K562 (cell line): ENCODE measurements around the gene NTRK2. TPM values are rescaled to one million over a fixed set of nuclear protein-coding genes. Genes with fewer than 3 reads are reported as not detected.

Experiments
- ATAC-seq: fragments of 200-7000 bp; cut with Tn5 transposase; 3 replicates; pipeline ENCODE4 v1.9.1; 2020; ENCODE audit warnings: moderate library complexity
- BruUV-seq: library from RNA; stranded (reverse); fragments of 400-500 nt; replicated peaks from 2 replicates; lab custom pipeline; 2021; lab: Mats Ljungman, UMichigan
- CTCF ChIA-PET: fragments of 300-600 bp; formaldehyde crosslinking; extraction: SDS; loops from one replicate; lab custom pipeline; 2021; ENCODE audit warnings: low intra/inter-chr PET ratio; lab: Yijun Ruan, JAX
- POLR2A ChIA-PET: fragments of 300-600, 350-650 bp; sonication (Branson Sonifier 250); formaldehyde crosslinking; extraction: SDS; loops from one replicate; lab custom pipeline; 2021; ENCODE audit warnings: antibody characterized with exemption, inconsistent platforms; lab: Yijun Ruan, JAX
- DNase-seq, 4 experiments: peaks; one replicate each; pipeline versions ENCODE4 v3.0.0 to v3.0.0-alpha.2; 2011 to 2018; ENCODE audit warnings: low spot score in 3 of 4, mixed read lengths in 3 of 4; ENCODE audit errors: extremely low read depth in 1 of 4
- FAIRE-seq: peaks from 2 replicates; lab custom pipeline; 2011; peaks lifted over from hg19 to GRCh38; lab: Jason Lieb, UNC
- H2AFZ ChIP-seq: 2 replicates; pipeline ENCODE4 v1.6.0; 2011; ENCODE audit warnings: low read depth, low read length, control low read depth, inconsistent platforms
- H3K27ac ChIP-seq: fragments of 200-600 bp; 3 replicates; pipeline ENCODE4 v1.8.0; 2011; ENCODE audit warnings: low read depth, mild to moderate bottlenecking, control low read depth, inconsistent platforms, low read length, moderate library complexity, mixed read lengths; ENCODE audit errors: extremely low read depth
- H3K27me3 ChIP-seq, 2 experiments: fragments of 300-600 bp in 1 of 2; 2 replicates in 1 of 2; 3 replicates in 1 of 2; pipeline versions ENCODE4 v1.6.0 to v1.8.0; 2011; ENCODE audit warnings: inconsistent platforms in 2 of 2, low read length in 2 of 2, mild to moderate bottlenecking in 1 of 2, mixed read lengths in 1 of 2, moderate library complexity in 1 of 2; ENCODE audit not compliant: control insufficient read depth in 2 of 2, insufficient read depth in 2 of 2
- H3K36me3 ChIP-seq: fragments of 300-600 bp; 3 replicates; pipeline ENCODE4 v1.8.0; 2011; ENCODE audit warnings: mild to moderate bottlenecking, low read length, inconsistent platforms; ENCODE audit not compliant: control insufficient read depth, insufficient read depth
- H3K4me1 ChIP-seq, 2 experiments: fragments of 200-600 bp in 1 of 2; replicated peaks in 1 of 2; 2 replicates in 1 of 2; 3 replicates in 1 of 2; pipeline versions ENCODE4 v1.5.1 to v1.8.0; 2011; ENCODE audit warnings: inconsistent platforms in 2 of 2, low read length in 2 of 2, mild to moderate bottlenecking in 1 of 2, mixed read lengths in 1 of 2, moderate library complexity in 1 of 2; ENCODE audit not compliant: control insufficient read depth in 2 of 2, insufficient read depth in 2 of 2
- H3K4me2 ChIP-seq: 2 replicates; pipeline ENCODE4 v1.6.1; 2011; ENCODE audit warnings: low read length, control low read depth, inconsistent platforms, mixed read lengths; ENCODE audit not compliant: insufficient read depth
- H3K4me3 ChIP-seq: fragments of 200-600 bp; sonication (generic), shearing (Covaris generic); 2 replicates; pipeline ENCODE4 v1.5.1; 2016; ENCODE audit warnings: control low read depth, inconsistent platforms
- H3K79me2 ChIP-seq: fragments of 200-600 bp; 3 replicates; pipeline ENCODE4 v1.8.0; 2011; ENCODE audit warnings: low read length, inconsistent platforms; ENCODE audit not compliant: control insufficient read depth, insufficient read depth
- H3K9ac ChIP-seq, 2 experiments: 2 replicates each; pipeline versions ENCODE4 v1.6.0 to v1.6.1; 2011; ENCODE audit warnings: low read depth in 2 of 2, low read length in 2 of 2, control low read depth in 1 of 2, inconsistent platforms in 1 of 2, mild to moderate bottlenecking in 1 of 2, mixed read lengths in 1 of 2; ENCODE audit not compliant: insufficient read depth in 1 of 2
- H3K9me1 ChIP-seq: one replicate; pipeline ENCODE4 v1.6.0; 2011; ENCODE audit warnings: inconsistent platforms, mild to moderate bottlenecking, low read length, moderate library complexity; ENCODE audit not compliant: control insufficient read depth, insufficient read depth
- H3K9me3 ChIP-seq: replicated peaks from 2 replicates; pipeline ENCODE4 v1.5.1; 2011; ENCODE audit warnings: low read depth, low read length, inconsistent platforms; ENCODE audit not compliant: control insufficient read depth, insufficient read depth
- H4K20me1 ChIP-seq: replicated peaks from 2 replicates; pipeline ENCODE4 v1.6.1; 2011; ENCODE audit warnings: low read length, inconsistent platforms, mixed read lengths; ENCODE audit not compliant: control insufficient read depth, insufficient read depth
- CCAR2 ChIP-seq: fragments of 200-400 bp; formaldehyde crosslinking; IDR thresholded peaks from 2 replicates; pipeline ENCODE4 v1.6.1; 2017; ENCODE audit warnings: mild to moderate bottlenecking, low read depth, low read length
- CUX1 ChIP-seq: fragments of 200-800 bp; sonication (Bioruptor generic); IDR thresholded peaks from 2 replicates; pipeline ENCODE4 v1.6.1; 2016; ENCODE audit warnings: missing genetic modification characterization, missing compliant biosample characterization
- FOS ChIP-seq: IDR thresholded peaks from 3 replicates; pipeline ENCODE4 v1.6.1; 2011; ENCODE audit not compliant: insufficient read length; ENCODE audit errors: extremely low read depth
- JUND ChIP-seq, 2 experiments: IDR thresholded peaks; 2 replicates in 1 of 2; 3 replicates in 1 of 2; pipeline ENCODE4 v1.6.1; 2011; ENCODE audit warnings: borderline replicate concordance in 2 of 2, low read depth in 2 of 2, low read length in 2 of 2, improper control_type of control experiment in 1 of 2, missing biosample characterization in 1 of 2, missing genetic modification characterization in 1 of 2, missing genetic modification reagents in 1 of 2
- KLF6 ChIP-seq: fragments of 250-450 bp; sonication (Bioruptor Pico); IDR thresholded peaks from 2 replicates; pipeline ENCODE4 v1.4.0; 2020; ENCODE audit warnings: mild to moderate bottlenecking, moderate library complexity, borderline replicate concordance
- RAD51 ChIP-seq: fragments of 450-650 bp; IDR thresholded peaks from 2 replicates; pipeline ENCODE4 v1.7.1; 2016; ENCODE audit warnings: low read depth, mild to moderate bottlenecking, borderline replicate concordance
- STAG1 ChIP-seq: sonication (generic); formaldehyde crosslinking; IDR thresholded peaks from 2 replicates; pipeline ENCODE4 v1.5.0; 2020; ENCODE audit warnings: missing genetic modification reagents, borderline replicate concordance
- TBP ChIP-seq: optimal IDR thresholded peaks from 2 replicates; pipeline ENCODE3; 2011; ENCODE audit warnings: low read depth, low read length, improper control_type of control experiment
- ZBTB7A ChIP-seq: IDR thresholded peaks from 2 replicates; pipeline ENCODE4 v1.6.1; 2011; ENCODE audit warnings: low read depth, mild to moderate bottlenecking, low read length, moderate library complexity, borderline replicate concordance; ENCODE audit not compliant: control insufficient read depth
- ZFP91 ChIP-seq: sonication (generic); formaldehyde crosslinking; IDR thresholded peaks from 2 replicates; pipeline ENCODE4 v1.8.0; 2022; ENCODE audit warnings: mild to moderate bottlenecking, missing genetic modification reagents
- ZFPM2 ChIP-seq: fragments of 250-450 bp; sonication (Bioruptor Pico); IDR thresholded peaks from 2 replicates; pipeline ENCODE4 v1.5.1; 2022; ENCODE audit warnings: mild to moderate bottlenecking
- ZNF778 ChIP-seq: fragments of 450-650 bp; formaldehyde crosslinking; IDR thresholded peaks from 2 replicates; pipeline ENCODE4 v1.4.0; 2020; ENCODE audit warnings: mild to moderate bottlenecking, moderate library complexity
- ZNF785 ChIP-seq: fragments of 250-450 bp; sonication (Bioruptor Pico); IDR thresholded peaks from 2 replicates; pipeline ENCODE4 v1.4.0; 2020; ENCODE audit warnings: mild to moderate bottlenecking
- WGBS: fragments of 100-300 bp; shearing (Covaris generic); methylation state at CpG from one replicate; pipeline ENCODE4 v1.1.6; 2016; ENCODE audit warnings: low coverage, mixed read lengths; ENCODE audit not compliant: insufficient coverage; ENCODE audit errors: missing lambda C conversion rate; 5-methylcytosine and 5-hydroxymethylcytosine counted together
- in situ Hi-C: fragments of 300-500 bp; cut with MboI; formaldehyde crosslinking; loops from 4 replicates; pipeline ENCODE4 v1.15.0; 2018; ENCODE audit warnings: inconsistent platforms, mixed read lengths
- intact Hi-C: fragments of 100-400 bp; cut with micrococcal nuclease; formaldehyde crosslinking; loops from 2 replicates; pipeline ENCODE4 v1.14.2; 2022
- polyA plus RNA-seq, 8 experiments: library from polyadenylated mRNA; depleted of rRNA in 4 of 8; stranded (reverse) in 5 of 8; unstranded in 3 of 8; fragments of >200 nt; fragmentation: Nextera tagmentation in 2 of 8; fragmentation: Illumina TruSeq in 1 of 8; extraction: Ambion mirVana in 2 of 8; extraction: Trizol in 1 of 8; gene quantifications; 2 replicates each; pipeline versions ENCODE4 v1.2.1 to v1.2.3, GENCODE V29; 2011 to 2014; ENCODE audit warnings: inconsistent platforms in 1 of 8, missing spikeins in 1 of 8
- total RNA-seq, 7 experiments: library from RNA; depleted of rRNA in 6 of 7; stranded (reverse); fragments of >200 nt in 6 of 7; fragmentation: Illumina TruSeq in 2 of 7; extraction: Trizol in 2 of 7; gene quantifications; 2 replicates each; pipeline versions ENCODE4 v1.2.1 to v1.2.3, GENCODE V29; 2011 to 2021; ENCODE audit warnings: low replicate concordance in 1 of 7
- TF ChIP-seq, protein P1 (sequence below): fragments of 450-650 bp; formaldehyde crosslinking; IDR thresholded peaks from 2 replicates; pipeline ENCODE4 v1.4.0; 2020; ENCODE audit warnings: mild to moderate bottlenecking, moderate library complexity

Gene NTRK2
- total and polyA plus RNA-seq, 9 of the 15 experiments (the other 6 are each of a cell fraction or from before 2014, with no cell fraction given), result not detected

- Histone ChIP-seq H3K27ac (no peak overlapping the region), H3K4me2 (no peak overlapping the region), H3K4me3 (no peak overlapping the region)
- intact Hi-C loops, result no loop called here
- TF ChIP-seq KLF6 (no peak), ZNF778 (CRISPR knock-in tag) (no peak), ZFPM2 (CRISPR knock-in tag) (no peak), CCAR2 (no peak), RAD51 (no peak), ZNF785 (no peak), CUX1 (CRISPR knock-in tag) (no peak), JUND (IDR thresholded peaks at IDR 0.05; ENCODE audit: borderline replicate concordance, low read depth, low read length) (no peak), JUND (tag; IDR thresholded peaks at IDR 0.05; ENCODE audit: borderline replicate concordance, low read depth, low read length) (no peak), FOS (no peak), ZBTB7A (no peak), STAG1 (no peak), ZFP91 (no peak), TBP (no peak)
- TF ChIP-seq, protein P1, sequence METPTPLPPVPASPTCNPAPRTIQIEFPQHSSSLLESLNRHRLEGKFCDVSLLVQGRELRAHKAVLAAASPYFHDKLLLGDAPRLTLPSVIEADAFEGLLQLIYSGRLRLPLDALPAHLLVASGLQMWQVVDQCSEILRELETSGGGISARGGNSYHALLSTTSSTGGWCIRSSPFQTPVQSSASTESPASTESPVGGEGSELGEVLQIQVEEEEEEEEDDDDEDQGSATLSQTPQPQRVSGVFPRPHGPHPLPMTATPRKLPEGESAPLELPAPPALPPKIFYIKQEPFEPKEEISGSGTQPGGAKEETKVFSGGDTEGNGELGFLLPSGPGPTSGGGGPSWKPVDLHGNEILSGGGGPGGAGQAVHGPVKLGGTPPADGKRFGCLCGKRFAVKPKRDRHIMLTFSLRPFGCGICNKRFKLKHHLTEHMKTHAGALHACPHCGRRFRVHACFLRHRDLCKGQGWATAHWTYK (CRISPR knock-in tag), result no peak
- TF ChIP-seq, all 486 proteins: peak for 0
- no peak overlapping the region for H2AFZ ChIP-seq
- POLR2A ChIA-PET, result no interaction called here
- no peaks in the 10 kb centered on the region for H3K79me2 ChIP-seq
- WGBS, result 0% methylated on average over 1 of the region's 7 CpGs
- DNase-seq, result no peak
- BruUV-seq, result no TSS peak
- FAIRE-seq, result no peak
- no peak overlapping the region for H3K9ac ChIP-seq
- CTCF ChIA-PET, result no interaction called here
- no peak for ATAC-seq
- in situ Hi-C loops, result no loop called here
- no peaks in the 10 kb centered on the region for H3K36me3 ChIP-seq
- H3K9me1 ChIP-seq, result no peaks in the 10 kb centered on the region
- no peaks in the 10 kb centered on the region for H3K9me3 ChIP-seq
- H3K4me1 ChIP-seq, result no peaks in the 10 kb centered on the region
- no peaks in the 10 kb centered on the region for H3K27me3 ChIP-seq
- H4K20me1 ChIP-seq, result no peaks in the 10 kb centered on the region
Observed at GRCh38 chr9:84991514-84991870, 322.0 kb downstream of the NTRK2 start.
